ENCODE measurements around the gene TTC21A. TPM values are rescaled to one million over a fixed set of nuclear protein-coding genes. Genes with fewer than 3 reads are reported as not detected.

Gene TTC21A
- total RNA-seq, 1 donor from 2014 or later, result 3.9 TPM

- peaks cover 9% of the 10 kb centered on the region for H3K36me3 Mint-ChIP-seq (ENCODE audit: low read depth, unreplicated experiment)
- H3K9me3 ChIP-seq (ENCODE audit: insufficient read depth, low read depth, low read length), result no peaks in the 10 kb centered on the region
- no peak overlapping the region for H3K4me2 ChIP-seq (ENCODE audit: low read length)
- no peaks in the 10 kb centered on the region for H3K9me3 Mint-ChIP-seq (ENCODE audit: unreplicated experiment)
- DNase-seq (ENCODE audit: low read depth) (no peak), FAIRE-seq (no peak)
- no peak overlapping the region for H3K27ac ChIP-seq (ENCODE audit: low read depth, low read length)
- H3K9ac ChIP-seq (ENCODE audit: low read length), result no peak overlapping the region
- H3K4me3 Mint-ChIP-seq (ENCODE audit: unreplicated experiment), result no peak overlapping the region
- no peaks in the 10 kb centered on the region for H4K20me1 ChIP-seq (ENCODE audit: insufficient read depth, low read length)
- H3K27me3 ChIP-seq (ENCODE audit: insufficient read depth, low read length), result no peaks in the 10 kb centered on the region
- no peaks in the 10 kb centered on the region for H3K36me3 ChIP-seq (ENCODE audit: insufficient read depth, low read length)
- H3K4me1 ChIP-seq (ENCODE audit: insufficient read depth, low read length), result peaks cover 6% of the 10 kb centered on the region
- H2AFZ ChIP-seq (ENCODE audit: low read depth, low read length), result no peak overlapping the region
- H3K79me2 ChIP-seq (ENCODE audit: insufficient read depth, low read length), result no peaks in the 10 kb centered on the region
- H3K27me3 Mint-ChIP-seq (ENCODE audit: low read depth, unreplicated experiment), result peaks cover 11% of the 10 kb centered on the region
- peaks cover 3% of the 10 kb centered on the region for H3K4me1 Mint-ChIP-seq (ENCODE audit: low read depth, unreplicated experiment)
- H3K27ac Mint-ChIP-seq (ENCODE audit: unreplicated experiment), result no peak overlapping the region
- no peak for TF ChIP-seq EZH2 (IDR thresholded peaks at IDR 0.05; ENCODE audit: insufficient read depth, low read length)
- TF ChIP-seq CTCF (IDR thresholded peaks at IDR 0.05; ENCODE audit: insufficient read depth, low read depth, low read length), result no peak
- H3K4me3 ChIP-seq (ENCODE audit: insufficient read depth, low read depth, low read length), result no peak overlapping the region
Observed at GRCh38 chr3:39121621-39122020, 14.1 kb downstream of the TTC21A start.

GRCh38 chr3:39122813-39123212, 15.3 kb downstream of the TTC21A start:
- no peaks in the 10 kb centered on the region for H3K27me3 ChIP-seq (ENCODE audit: insufficient read depth, low read length)
- H3K4me3 Mint-ChIP-seq (ENCODE audit: unreplicated experiment), result no peak overlapping the region
- peaks cover 8% of the 10 kb centered on the region for H3K27me3 Mint-ChIP-seq (ENCODE audit: low read depth, unreplicated experiment)
- H3K4me1 ChIP-seq (ENCODE audit: insufficient read depth, low read length), result peaks cover 6% of the 10 kb centered on the region
- H3K79me2 ChIP-seq (ENCODE audit: insufficient read depth, low read length), result no peaks in the 10 kb centered on the region
- no peaks in the 10 kb centered on the region for H4K20me1 ChIP-seq (ENCODE audit: insufficient read depth, low read length)
- DNase-seq (ENCODE audit: low read depth), result no peak
- H3K9ac ChIP-seq (ENCODE audit: low read length), result no peak overlapping the region
- TF ChIP-seq EZH2 (IDR thresholded peaks at IDR 0.05; ENCODE audit: insufficient read depth, low read length), result no peak
- TF ChIP-seq CTCF (IDR thresholded peaks at IDR 0.05; ENCODE audit: insufficient read depth, low read depth, low read length), result no peak
- H3K4me1 Mint-ChIP-seq (ENCODE audit: low read depth, unreplicated experiment), result peaks cover 5% of the 10 kb centered on the region
- H2AFZ ChIP-seq (ENCODE audit: low read depth, low read length), result no peak overlapping the region
- no peaks in the 10 kb centered on the region for H3K9me3 ChIP-seq (ENCODE audit: insufficient read depth, low read depth, low read length)
- no peaks in the 10 kb centered on the region for H3K9me3 Mint-ChIP-seq (ENCODE audit: unreplicated experiment)
- FAIRE-seq, result no peak
- no peak overlapping the region for H3K4me3 ChIP-seq (ENCODE audit: insufficient read depth, low read depth, low read length)
- no peak overlapping the region for H3K4me2 ChIP-seq (ENCODE audit: low read length)
- H3K27ac ChIP-seq (ENCODE audit: low read depth, low read length), result no peak overlapping the region
- H3K36me3 ChIP-seq (ENCODE audit: insufficient read depth, low read length), result no peaks in the 10 kb centered on the region
- peaks cover 9% of the 10 kb centered on the region for H3K36me3 Mint-ChIP-seq (ENCODE audit: low read depth, unreplicated experiment)
- H3K27ac Mint-ChIP-seq (ENCODE audit: unreplicated experiment), result no peak overlapping the region

- Histone ChIP-seq H3K36me3 (ENCODE audit: insufficient read depth, low read length) (no peaks in the 10 kb centered on the region), H3K4me2 (ENCODE audit: low read length) (peak overlapping the region; percentile 3), H3K27ac (ENCODE audit: low read depth, low read length) (no peak overlapping the region), H3K79me2 (ENCODE audit: insufficient read depth, low read length) (no peaks in the 10 kb centered on the region), H3K27me3 (ENCODE audit: insufficient read depth, low read length) (no peaks in the 10 kb centered on the region), H2AFZ (ENCODE audit: low read depth, low read length) (no peak overlapping the region), H3K4me1 (ENCODE audit: insufficient read depth, low read length) (peaks cover 6% of the 10 kb centered on the region), H3K9ac (ENCODE audit: low read length) (no peak overlapping the region), H4K20me1 (ENCODE audit: insufficient read depth, low read length) (no peaks in the 10 kb centered on the region), H3K9me3 (ENCODE audit: insufficient read depth, low read depth, low read length) (no peaks in the 10 kb centered on the region), H3K4me3 (ENCODE audit: insufficient read depth, low read depth, low read length) (no peak overlapping the region)
- H3K9me3 Mint-ChIP-seq (ENCODE audit: unreplicated experiment), result no peaks in the 10 kb centered on the region
- peaks cover 5% of the 10 kb centered on the region for H3K4me1 Mint-ChIP-seq (ENCODE audit: low read depth, unreplicated experiment)
- no peak for FAIRE-seq
- H3K4me3 Mint-ChIP-seq (ENCODE audit: unreplicated experiment), result no peak overlapping the region
- peak; percentile 15 for TF ChIP-seq CTCF (IDR thresholded peaks at IDR 0.05; ENCODE audit: insufficient read depth, low read depth, low read length)
- TF ChIP-seq EZH2 (IDR thresholded peaks at IDR 0.05; ENCODE audit: insufficient read depth, low read length), result no peak
- no peak overlapping the region for H3K27ac Mint-ChIP-seq (ENCODE audit: unreplicated experiment)
- peaks cover 6% of the 10 kb centered on the region for H3K27me3 Mint-ChIP-seq (ENCODE audit: low read depth, unreplicated experiment)
- peaks cover 8% of the 10 kb centered on the region for H3K36me3 Mint-ChIP-seq (ENCODE audit: low read depth, unreplicated experiment)
- DNase-seq (ENCODE audit: low read depth), result no peak
Observed at GRCh38 chr3:39124876-39125840, 17.7 kb downstream of the TTC21A start.

Measured in astrocyte (in vitro differentiated cells and primary cell).